ENCODE results near the gene TMEM164. TPM values are rescaled to one million over a fixed set of nuclear protein-coding genes. Genes with fewer than 3 reads are reported as not detected.

Gene TMEM164
- total RNA-seq, 2 donors from 2014 or later: 30.3 to 36.6 TPM

DNA sequence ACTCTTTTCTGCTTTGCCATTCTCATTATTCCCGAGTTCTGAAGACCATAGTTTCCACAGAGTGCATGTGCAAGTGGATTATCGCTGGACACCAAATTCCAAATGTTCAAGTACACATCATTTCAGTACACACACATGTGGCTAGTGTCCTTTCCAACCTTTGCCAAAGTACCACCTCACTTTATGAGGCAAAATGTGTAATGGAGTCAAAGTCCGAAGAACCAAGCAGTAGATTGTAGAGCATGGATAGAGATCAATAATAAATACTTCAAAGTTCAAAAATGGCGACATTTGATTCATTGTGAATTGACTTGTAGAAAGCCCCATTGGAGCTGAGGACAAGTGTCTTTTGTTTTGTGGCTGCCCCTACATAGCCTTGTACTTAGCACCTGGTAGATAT, 115.6 kb downstream of the TMEM164 start:
- Histone ChIP-seq H3K4me1 (no peaks in the 10 kb centered on the region), H3K27me3 (no peaks in the 10 kb centered on the region), H3K9me3 (no peaks in the 10 kb centered on the region), H3K27ac (no peak overlapping the region), H3K36me3 (no peaks in the 10 kb centered on the region), H3K4me3 (no peak overlapping the region)
- no peak for DNase-seq (ENCODE audit: low spot score)
- TF ChIP-seq, protein P1, sequence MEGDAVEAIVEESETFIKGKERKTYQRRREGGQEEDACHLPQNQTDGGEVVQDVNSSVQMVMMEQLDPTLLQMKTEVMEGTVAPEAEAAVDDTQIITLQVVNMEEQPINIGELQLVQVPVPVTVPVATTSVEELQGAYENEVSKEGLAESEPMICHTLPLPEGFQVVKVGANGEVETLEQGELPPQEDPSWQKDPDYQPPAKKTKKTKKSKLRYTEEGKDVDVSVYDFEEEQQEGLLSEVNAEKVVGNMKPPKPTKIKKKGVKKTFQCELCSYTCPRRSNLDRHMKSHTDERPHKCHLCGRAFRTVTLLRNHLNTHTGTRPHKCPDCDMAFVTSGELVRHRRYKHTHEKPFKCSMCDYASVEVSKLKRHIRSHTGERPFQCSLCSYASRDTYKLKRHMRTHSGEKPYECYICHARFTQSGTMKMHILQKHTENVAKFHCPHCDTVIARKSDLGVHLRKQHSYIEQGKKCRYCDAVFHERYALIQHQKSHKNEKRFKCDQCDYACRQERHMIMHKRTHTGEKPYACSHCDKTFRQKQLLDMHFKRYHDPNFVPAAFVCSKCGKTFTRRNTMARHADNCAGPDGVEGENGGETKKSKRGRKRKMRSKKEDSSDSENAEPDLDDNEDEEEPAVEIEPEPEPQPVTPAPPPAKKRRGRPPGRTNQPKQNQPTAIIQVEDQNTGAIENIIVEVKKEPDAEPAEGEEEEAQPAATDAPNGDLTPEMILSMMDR (IDR thresholded peaks at IDR 0.05): no peak

DNA sequence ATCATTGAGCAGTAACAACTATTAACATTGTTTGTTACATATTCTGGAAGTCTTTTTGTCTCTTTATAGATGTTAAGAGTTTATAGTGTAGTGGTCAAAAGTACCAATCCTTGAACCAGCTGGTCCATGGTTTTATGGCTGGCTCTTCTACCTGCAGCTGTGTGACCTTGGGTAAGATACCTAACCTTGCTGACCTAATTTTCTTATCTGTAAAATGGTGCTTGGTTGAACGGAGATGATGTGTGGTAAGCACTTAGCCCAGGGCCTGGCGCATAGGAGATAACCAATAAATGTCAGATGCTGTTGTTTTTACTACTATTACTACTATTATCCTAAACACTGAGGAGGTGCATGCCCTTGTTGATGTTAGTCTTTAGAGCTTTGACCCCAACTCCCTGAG, 116.6 kb downstream of the TMEM164 start:
- DNase-seq (ENCODE audit: low spot score): no peak
- no peaks in the 10 kb centered on the region for H3K27me3 ChIP-seq
- TF ChIP-seq, protein P1 (IDR thresholded peaks at IDR 0.05): no peak
- no peaks in the 10 kb centered on the region for H3K4me1 ChIP-seq
- no peak overlapping the region for H3K4me3 ChIP-seq
- no peaks in the 10 kb centered on the region for H3K9me3 ChIP-seq
- no peak overlapping the region for H3K27ac ChIP-seq
- no peaks in the 10 kb centered on the region for H3K36me3 ChIP-seq

DNA sequence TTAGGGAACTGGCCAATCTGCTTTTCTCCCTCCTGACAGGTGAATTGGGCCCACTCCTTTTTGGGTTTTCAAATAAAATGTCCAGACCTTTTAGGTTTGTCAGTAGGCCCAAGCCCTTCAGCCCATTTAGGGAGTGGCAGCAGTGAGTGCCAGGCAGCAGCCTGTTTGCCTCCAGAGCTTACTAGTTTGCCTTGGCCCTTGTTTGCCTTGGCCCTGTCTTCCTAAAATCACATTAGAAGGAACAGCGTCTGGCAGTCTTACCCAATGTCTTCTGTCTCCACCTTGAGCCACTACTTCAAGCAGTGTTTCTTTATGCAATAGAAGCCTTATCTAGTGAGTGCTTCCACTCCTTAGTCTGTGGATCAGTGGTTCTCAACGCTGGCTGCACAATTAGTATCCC, 117.1 kb downstream of the TMEM164 start:
- no peak for DNase-seq (ENCODE audit: low spot score)
- TF ChIP-seq, protein P1 (IDR thresholded peaks at IDR 0.05): no peak
- H3K27me3 ChIP-seq: no peaks in the 10 kb centered on the region
- H3K4me1 ChIP-seq: no peaks in the 10 kb centered on the region
- H3K9me3 ChIP-seq: no peaks in the 10 kb centered on the region
- H3K4me3 ChIP-seq: no peak overlapping the region
- no peaks in the 10 kb centered on the region for H3K36me3 ChIP-seq
- no peak overlapping the region for H3K27ac ChIP-seq

DNA sequence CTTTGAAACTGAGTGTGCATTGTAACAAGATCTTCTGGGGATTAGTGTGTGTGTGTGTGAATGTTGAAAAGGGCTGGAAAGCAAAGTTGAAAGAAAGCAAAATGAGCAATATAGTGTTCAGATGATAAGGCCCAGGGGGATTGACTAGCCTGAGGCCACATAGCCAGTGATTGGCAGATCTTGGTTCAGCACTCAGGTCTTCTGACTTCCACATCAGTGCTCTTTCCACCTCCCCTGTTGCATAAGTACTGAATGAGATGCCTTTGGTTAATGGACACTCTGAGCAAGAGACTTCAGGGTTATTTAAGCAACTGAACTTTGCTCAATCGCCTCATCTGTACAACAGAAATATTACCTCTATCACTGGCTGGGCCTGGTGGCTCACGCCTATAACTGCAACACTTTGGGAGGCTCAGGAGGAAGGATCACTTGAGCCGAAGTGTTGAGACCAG, 120.4 kb downstream of the TMEM164 start:
- no peaks in the 10 kb centered on the region for H3K27me3 ChIP-seq
- H3K36me3 ChIP-seq: no peaks in the 10 kb centered on the region
- H3K27ac ChIP-seq: no peak overlapping the region
- H3K9me3 ChIP-seq: no peaks in the 10 kb centered on the region
- H3K4me3 ChIP-seq: no peak overlapping the region
- DNase-seq (ENCODE audit: low spot score): no peak
- peaks cover 0 to 12% of the 10 kb centered on the region in 2 donors for H3K4me1 ChIP-seq
- TF ChIP-seq, protein P1 (IDR thresholded peaks at IDR 0.05): no peak

DNA sequence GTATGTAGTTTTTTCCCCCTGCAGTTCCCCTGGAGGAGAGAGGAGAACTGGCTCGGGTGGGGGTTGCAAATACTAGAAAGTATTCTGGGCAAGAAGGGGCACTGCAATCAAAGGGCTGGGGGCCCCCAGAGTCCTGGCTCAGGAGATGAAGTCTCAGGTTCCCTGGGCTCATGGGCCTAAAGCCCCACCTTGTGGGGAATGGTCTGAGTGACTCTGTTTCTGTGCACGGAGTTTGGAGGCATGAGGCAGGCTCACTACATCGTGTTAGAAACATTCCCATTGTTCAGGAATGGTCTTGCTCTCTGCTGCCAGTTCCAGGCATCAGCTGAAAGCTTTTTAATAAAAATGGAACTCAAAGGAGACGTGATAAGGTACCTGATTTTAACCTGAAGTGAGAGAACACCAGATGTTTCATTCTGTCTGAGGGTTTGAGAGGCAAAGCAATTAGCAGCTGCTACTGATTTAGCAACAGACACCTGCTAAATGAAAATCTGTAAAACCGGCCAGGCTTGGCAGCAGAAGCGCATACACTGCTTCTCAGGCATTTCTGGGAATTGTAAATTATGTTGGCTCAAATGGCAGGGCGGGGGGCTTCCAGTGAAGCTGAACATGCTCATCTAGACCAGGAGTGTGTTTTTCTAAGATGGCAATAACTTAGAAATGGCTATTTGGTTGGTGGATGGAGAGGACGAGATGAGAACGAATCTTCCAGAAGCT, 122.7 kb downstream of the TMEM164 start:
- no peak for DNase-seq (ENCODE audit: low spot score)
- no peaks in the 10 kb centered on the region for H3K27me3 ChIP-seq
- no peaks in the 10 kb centered on the region for H3K9me3 ChIP-seq
- no peaks in the 10 kb centered on the region for H3K36me3 ChIP-seq
- no peak overlapping the region for H3K4me3 ChIP-seq
- H3K27ac ChIP-seq: no peak overlapping the region
- TF ChIP-seq, protein P1 (IDR thresholded peaks at IDR 0.05): peak in 1 of 2 donors; percentile 47
- peaks cover 0 to 12% of the 10 kb centered on the region in 2 donors for H3K4me1 ChIP-seq

DNA sequence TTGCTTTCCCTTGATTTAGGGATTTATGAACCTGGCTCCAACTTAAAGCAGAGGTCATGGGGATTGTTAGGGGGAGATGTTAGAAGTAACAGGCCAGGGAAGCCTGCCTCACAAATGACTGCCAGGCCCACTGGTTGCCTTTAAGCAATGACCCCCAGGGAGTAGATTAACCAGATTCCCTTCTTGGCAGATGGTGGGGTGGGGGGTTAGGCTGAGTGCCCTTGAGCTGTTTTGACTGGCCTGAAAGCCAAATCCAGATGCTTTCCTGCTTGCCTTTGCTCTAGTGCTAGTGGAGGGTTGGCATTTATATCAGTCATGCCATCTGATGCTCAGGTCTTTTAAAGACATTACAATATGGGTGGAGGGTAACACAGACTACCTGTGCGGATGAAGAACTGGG, 128.1 kb downstream of the TMEM164 start:
- Histone ChIP-seq H3K9me3 (no peaks in the 10 kb centered on the region), H3K4me1 (peaks cover 0 to 2% of the 10 kb centered on the region in 2 donors), H3K27me3 (no peaks in the 10 kb centered on the region), H3K4me3 (no peak overlapping the region), H3K27ac (no peak overlapping the region), H3K36me3 (no peaks in the 10 kb centered on the region)
- TF ChIP-seq, protein P1 (IDR thresholded peaks at IDR 0.05): no peak
- DNase-seq (ENCODE audit: low spot score): no peak

Data from right atrium auricular region (tissue), 2 donors.